Bronchial epithelial cell (primary cell): ENCODE measurements around the gene SIMC1. TPM values are rescaled to one million over a fixed set of nuclear protein-coding genes. Genes with fewer than 3 reads are reported as not detected.
"Not testable (repeated sequence)": the region's sequence is repeated elsewhere in the genome, so short reads cannot be mapped to it uniquely, and the experiment has no call there.

Experiments
- DNase-seq: peaks from one replicate; pipeline ENCODE4 v3.0.0-alpha.2; 2010; ENCODE audit warnings: low read depth
- FAIRE-seq: peaks from 2 replicates; lab custom pipeline; 2011; peaks lifted over from hg19 to GRCh38; lab: Jason Lieb, UNC
- H3K27me3 ChIP-seq: 2 replicates; pipeline ENCODE4 v1.5.1; 2011; ENCODE audit warnings: low read length; ENCODE audit not compliant: control insufficient read depth, insufficient read depth
- H3K36me3 ChIP-seq: 2 replicates; pipeline ENCODE4 v1.5.1; 2011; ENCODE audit warnings: low read length; ENCODE audit not compliant: control insufficient read depth, insufficient read depth
- H3K4me3 ChIP-seq: 2 replicates; pipeline ENCODE4 v1.5.1; 2011; ENCODE audit warnings: mild to moderate bottlenecking, low read depth, low read length, control low read depth
- CTCF ChIP-seq: IDR thresholded peaks from 2 replicates; pipeline ENCODE4 v1.5.1; 2011; ENCODE audit warnings: mild to moderate bottlenecking, moderate library complexity, low read length, control low read depth, inconsistent platforms; ENCODE audit not compliant: insufficient read depth, severe bottlenecking
- total RNA-seq: library from RNA; depleted of rRNA; stranded (reverse); fragments of >200 nt; gene quantifications from 2 replicates; pipeline ENCODE4 v1.2.1, GENCODE V29; 2014

The SIMC1 gene
- total RNA-seq, 1 donor from 2014 or later = 1.3 TPM

- not testable (repeated sequence) for DNase-seq, FAIRE-seq, H3K4me3 ChIP-seq, H3K27me3 ChIP-seq, H3K36me3 ChIP-seq
Observed at GRCh38 chr5:176253370-176254065, 15.3 kb downstream of the SIMC1 start.

GRCh38 chr5:176254066-176254393 is 15.8 kb downstream of the SIMC1 start:
- FAIRE-seq, H3K4me3 ChIP-seq, DNase-seq, H3K27me3 ChIP-seq, H3K36me3 ChIP-seq: not testable (repeated sequence)

GRCh38 chr5:176257871-176258505 is 19.8 kb downstream of the SIMC1 start:
- not testable (repeated sequence) for H3K4me3 ChIP-seq, H3K36me3 ChIP-seq, H3K27me3 ChIP-seq, FAIRE-seq, DNase-seq

GRCh38 chr5:176260682-176261081 is 22.5 kb downstream of the SIMC1 start:
- H3K27me3 ChIP-seq = not testable (repeated sequence)

GRCh38 chr5:176266448-176266847 is 28.2 kb downstream of the SIMC1 start:
- not testable (repeated sequence) for H3K36me3 ChIP-seq, H3K4me3 ChIP-seq, FAIRE-seq, H3K27me3 ChIP-seq, DNase-seq

More at GRCh38 chr5:176260682-176261081, 22.5 kb downstream of the SIMC1 start:
- FAIRE-seq, H3K4me3 ChIP-seq, H3K36me3 ChIP-seq, DNase-seq: not testable (repeated sequence)

- not testable (repeated sequence) for H3K27me3 ChIP-seq, H3K36me3 ChIP-seq, DNase-seq, FAIRE-seq, H3K4me3 ChIP-seq
Observed at GRCh38 chr5:176289018-176289417, 50.8 kb downstream of the SIMC1 start.

- H3K4me3 ChIP-seq, H3K27me3 ChIP-seq, H3K36me3 ChIP-seq, DNase-seq: not testable (repeated sequence)
- FAIRE-seq = peak; percentile 96
Observed at GRCh38 chr5:176290057-176290840, 52.0 kb downstream of the SIMC1 start.

GRCh38 chr5:176305356-176305755 is 67.1 kb downstream of the SIMC1 start:
- FAIRE-seq = not testable (repeated sequence)

GRCh38 chr5:176317534-176318374 is 79.5 kb downstream of the SIMC1 start:
- Histone ChIP-seq H3K4me3 (no peak overlapping the region), H3K27me3 (no peaks in the 10 kb centered on the region), H3K36me3 (no peaks in the 10 kb centered on the region)
- no peak for TF ChIP-seq CTCF
- DNase-seq (peak; percentile 3), FAIRE-seq (no peak)

More at GRCh38 chr5:176305356-176305755, 67.1 kb downstream of the SIMC1 start:
- H3K4me3 ChIP-seq, H3K36me3 ChIP-seq, H3K27me3 ChIP-seq, DNase-seq: not testable (repeated sequence)
